Fibroblast of peridontal ligament (primary cell): ENCODE measurements around the gene TNNC1.

Source experiments
- DNase-seq: peaks from one replicate; pipeline ENCODE4 v3.0.0-alpha.2; 2010; ENCODE audit errors: extremely low read depth

The TNNC1 gene

DNA sequence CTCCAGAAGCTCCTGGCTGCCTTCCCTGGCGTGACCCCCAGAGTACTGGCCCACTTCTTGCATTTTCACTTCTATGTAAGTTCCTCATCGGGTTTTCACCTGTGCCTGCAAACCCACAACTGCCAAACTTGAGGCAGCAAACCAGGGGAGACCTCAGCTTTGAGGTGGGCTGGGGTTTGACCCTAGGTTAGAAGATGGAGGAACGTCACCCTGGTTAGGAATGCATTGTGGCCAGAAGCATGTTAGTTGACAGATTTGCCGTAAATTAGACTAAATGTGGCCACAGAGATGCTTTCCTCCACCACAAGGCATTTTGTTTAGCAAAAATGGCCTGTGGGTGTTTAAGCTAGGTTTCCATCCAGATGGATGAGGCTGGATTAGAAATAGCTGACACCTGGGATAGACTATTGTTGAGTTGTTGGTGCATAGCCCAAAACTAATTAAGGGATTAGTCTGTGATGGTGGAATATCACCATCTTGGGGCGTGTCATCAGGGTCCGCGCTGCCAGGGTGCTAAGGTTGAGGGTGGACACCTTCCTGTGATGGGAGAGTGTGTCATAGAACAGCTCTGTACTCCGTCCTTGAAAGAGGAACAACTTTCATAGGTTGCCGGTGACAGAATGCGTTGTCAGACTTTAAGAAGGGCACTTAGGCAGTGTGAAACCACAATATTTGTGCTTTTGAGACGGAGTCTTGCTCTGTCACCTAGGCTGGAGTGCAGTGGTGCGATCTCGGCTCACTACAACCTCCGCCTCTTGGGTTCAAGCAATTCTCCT, 5.1 kb upstream of the TNNC1 start:
- no peak for DNase-seq

DNA sequence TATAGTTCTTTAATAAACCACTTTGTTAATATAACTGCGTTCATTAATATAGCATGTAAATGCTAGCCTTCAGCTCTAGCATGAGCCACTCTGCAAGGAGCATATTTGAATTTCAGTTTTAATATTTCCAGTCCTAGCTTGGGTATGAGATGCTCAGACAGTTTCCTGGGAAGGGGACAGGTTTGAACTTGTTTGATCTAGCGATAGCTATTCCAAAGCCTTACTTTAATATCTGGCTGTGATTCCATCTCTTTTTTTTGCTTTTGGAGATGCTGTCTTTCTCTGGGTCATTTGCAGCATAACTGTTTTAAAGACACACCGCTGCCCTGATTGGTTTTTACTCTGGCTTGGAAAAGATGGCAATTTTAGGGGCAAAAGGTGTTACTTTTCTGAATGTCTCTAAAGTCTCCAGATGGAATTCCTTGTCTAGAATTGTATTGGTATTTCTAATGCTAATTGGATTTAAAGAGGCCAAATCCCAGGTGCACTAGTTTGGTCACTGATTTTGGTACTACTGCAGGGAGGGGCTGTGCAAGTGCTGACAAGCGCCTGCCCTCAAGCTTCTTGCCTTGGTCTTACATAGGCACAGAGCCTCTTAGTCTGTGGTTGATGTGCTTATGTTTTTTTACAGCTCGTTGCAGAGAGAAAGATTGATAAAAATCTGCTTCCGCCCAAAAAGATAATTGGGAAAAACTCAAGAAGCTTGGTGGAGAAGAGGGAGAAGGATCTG, 4.4 kb upstream of the TNNC1 start:
- no peak for DNase-seq

DNA sequence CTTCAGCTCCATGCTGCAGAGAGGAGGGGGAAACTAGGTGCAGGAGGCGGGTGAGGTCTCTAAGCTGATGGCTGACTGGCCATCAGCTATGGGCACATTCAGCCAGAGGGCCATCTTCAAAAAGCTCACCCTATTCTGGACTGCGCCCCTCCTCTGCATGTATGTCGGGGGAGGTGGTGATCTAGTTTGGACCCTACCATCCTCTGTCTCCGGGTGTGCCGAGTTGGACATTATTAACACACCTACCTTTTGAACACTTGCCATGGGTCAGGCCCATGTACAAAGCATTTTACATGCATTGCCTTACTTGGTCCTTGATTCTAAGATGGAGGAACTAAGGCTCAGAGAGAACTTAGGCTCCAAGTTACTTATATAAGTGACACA, 3.0 kb upstream of the TNNC1 start:
- DNase-seq = no peak

- DNase-seq = peak; percentile 38
Observed at GRCh38 chr3:52456169-52456799, 2.4 kb upstream of the TNNC1 start.

- peak; percentile 54 for DNase-seq
Observed at GRCh38 chr3:52455283-52456168, 1.7 kb upstream of the TNNC1 start, which contains the start of gene NISCH. TSS of gene NISCH (plus strand) at chr3:52455604. CDS start at chr3:52455642, 38 bp downstream.

- DNase-seq = peak; percentile 6
Observed at GRCh38 chr3:52454938-52455282, 1.1 kb upstream of the TNNC1 start.

GRCh38 chr3:52454250-52454937, 553 bp upstream of the TNNC1 start:
- no peak for DNase-seq

GRCh38 chr3:52452570-52453221, 1.1 kb downstream of the TNNC1 start:
- DNase-seq = no peak

DNA sequence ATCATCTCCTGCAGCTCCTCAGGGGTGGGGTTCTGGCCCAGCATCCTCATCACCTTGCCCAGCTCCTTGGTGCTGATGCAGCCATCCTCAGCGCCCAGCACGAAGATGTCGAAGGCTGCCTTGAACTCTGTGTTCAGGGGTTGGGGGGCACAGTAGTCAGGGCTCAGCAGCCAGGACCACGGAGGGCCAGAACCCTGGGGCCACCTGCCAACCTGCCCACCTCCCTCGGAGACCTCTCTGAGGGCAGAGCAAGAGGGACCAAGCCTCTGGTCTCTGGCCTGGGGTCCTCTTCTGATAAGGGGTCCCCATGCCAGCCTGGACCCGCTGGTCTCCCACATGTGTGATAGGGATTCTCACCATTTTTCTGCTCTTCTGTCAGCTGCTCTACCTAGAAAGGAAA, 1.7 kb downstream of the TNNC1 start:
- no peak for DNase-seq

DNA sequence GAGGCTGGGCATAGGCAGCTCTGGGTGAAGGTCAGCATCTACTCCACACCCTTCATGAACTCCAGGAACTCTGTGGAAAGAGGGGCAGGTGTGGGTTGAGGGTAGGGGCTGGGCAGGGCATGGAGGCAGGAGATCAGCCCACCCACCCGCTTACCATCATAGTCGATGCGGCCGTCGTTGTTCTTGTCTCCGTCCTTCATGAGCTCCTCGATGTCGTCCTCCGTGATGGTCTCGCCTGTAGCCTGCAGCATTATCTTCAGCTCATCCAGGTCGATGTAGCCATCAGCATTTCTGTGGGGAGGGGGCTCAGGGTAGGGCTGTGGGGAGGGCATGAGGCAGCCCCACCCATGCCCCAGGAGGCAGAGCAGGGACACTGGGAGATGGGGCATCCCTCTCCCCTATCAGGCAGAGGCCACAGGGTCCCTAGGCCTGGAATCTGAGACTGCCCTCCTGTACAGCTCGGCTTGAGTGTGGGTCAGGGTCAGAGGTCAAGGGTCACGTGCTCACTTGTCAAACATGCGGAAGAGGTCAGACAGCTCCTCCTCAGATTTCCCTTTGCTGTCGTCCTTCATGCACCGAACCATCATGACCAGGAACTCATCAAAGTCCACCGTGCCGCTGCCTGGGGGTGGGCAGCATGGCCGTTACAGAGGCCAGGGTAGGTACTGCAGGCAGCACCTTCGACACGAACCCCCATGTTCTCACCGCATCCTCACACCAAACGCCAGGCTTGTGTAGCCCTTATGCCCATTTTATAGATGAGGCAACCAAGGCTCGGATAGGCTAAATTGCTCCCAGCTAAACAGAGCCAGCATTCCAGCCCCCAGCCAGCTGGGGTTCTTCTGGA, 2.4 kb downstream of the TNNC1 start:
- no peak for DNase-seq

GRCh38 chr3:52450489-52451236, 3.2 kb downstream of the TNNC1 start:
- DNase-seq = no peak

- DNase-seq = no peak
Observed at GRCh38 chr3:52447512-52448355, 6.1 kb downstream of the TNNC1 start.

DNA sequence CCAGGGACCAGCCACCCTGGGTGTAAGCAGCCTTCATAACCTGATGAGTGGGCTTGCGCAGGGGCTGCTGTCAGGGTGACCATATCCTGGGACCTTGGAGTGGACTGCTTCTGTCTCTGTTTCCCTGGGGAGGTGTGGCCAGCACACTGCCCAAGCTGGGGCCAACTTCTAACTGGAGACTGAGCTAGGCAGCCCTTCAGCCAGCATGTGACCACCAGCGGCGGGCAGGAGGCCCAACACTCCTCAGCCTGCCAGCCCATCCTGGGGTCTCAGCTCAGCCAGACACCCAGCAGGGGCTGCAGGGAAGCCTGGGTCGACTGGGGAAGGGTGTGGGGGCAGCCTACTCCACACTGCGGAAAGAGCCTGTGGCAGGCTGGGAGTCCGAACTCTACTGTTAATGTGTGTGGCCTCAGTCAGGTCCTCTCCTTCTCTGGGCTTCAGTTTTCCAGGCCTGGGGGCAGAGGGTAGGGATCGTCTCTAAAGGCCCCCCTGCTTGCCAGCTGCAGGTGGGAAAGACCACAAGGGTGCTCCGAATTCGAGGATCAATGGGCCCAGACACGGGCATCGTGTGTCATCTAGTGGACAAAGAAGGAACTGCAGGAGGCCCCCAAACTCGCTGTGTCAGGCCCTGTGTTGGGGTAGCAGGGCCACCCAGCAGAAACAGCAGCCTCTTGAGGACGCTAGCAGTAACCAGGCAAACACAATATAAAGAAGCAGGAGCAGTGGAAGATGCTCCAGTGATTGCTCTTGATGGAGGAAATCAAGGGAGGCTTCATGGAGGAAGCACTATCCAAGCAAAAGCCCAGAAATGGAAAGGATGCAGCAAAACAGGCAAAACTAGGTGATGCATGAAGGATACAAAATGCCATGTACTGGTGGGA, 7.0 kb downstream of the TNNC1 start:
- DNase-seq = peak; percentile 53

DNA sequence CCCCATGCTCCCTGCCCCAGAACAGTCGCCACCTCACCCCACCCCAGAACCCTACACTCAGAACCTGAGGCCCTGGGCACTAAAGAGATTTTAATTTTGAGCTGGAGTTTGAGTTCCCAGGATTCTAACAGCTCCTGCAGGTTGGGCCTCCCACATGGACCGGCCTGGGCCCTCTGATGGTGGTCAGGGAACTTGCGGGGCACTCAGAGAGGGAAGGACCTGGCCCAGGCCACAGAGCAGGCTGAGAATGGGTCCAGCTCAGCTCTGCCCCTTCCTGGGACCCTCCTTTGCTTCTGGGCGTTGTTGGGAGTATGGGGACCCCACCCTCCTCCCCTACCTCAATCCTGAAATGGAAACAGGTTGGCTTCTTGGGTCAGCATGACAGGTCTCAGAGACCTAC, 7.8 kb downstream of the TNNC1 start:
- DNase-seq = no peak

DNA sequence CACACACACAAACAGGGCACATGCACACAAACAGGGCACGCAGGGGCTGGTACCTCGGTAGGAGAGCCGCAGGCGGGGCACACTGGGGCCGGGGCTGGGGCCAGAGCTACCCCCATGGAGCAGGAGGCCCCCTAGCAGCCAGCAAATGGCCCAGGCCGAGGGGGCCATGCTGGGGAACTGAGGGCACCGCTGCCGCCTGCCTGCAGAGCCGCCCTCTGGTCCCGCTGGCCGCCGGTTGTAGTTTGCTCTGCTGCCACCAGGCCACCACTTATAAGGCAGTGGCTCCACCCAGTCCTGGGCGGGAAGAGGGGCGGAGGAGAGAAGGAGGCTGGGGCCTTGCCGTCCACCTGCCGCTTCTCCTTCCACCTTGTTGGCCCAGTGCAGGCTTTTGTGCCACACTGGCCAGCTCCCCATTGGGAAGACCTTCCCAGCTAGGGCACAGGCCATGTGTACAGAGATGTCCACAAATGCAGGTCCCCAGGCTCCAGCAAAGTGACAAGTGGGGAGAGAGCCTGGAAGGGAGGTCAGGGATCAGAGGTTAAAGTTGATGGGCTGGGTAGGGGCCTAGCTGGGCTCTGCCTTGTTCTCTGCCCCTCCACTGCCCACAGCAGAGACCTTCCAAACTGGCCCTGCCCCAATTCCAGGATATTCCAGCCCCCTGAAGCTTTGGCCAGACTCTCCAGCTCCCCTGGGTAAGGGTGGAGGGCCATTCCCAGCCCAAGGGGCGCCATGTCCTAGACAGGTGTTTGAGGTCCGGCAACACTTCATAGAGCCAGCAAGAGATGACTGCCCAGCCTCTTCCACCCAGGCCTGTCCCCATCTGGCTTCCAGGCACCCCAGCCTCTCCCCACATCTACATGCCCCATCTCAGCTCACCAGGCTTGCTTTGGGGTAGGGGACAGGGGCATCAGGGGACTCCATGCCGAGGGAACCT, 8.7 kb downstream of the TNNC1 start, which contains the start of gene SEMA3G:
Gene SEMA3G, minus strand, starts transcription at position 244 of the 934 bp plus-strand sequence. Its CDS starts 76 bp downstream, at position 168.
- peak; percentile 27 for DNase-seq
